ENCODE data around the gene LIMK1. TPM values are rescaled to one million over a fixed set of nuclear protein-coding genes. Genes with fewer than 3 reads are reported as not detected.

LIMK1 gene
- total and polyA plus RNA-seq, 2 of the 4 experiments (the other 2 are of a cell fraction), result 25.8 to 48.0 TPM

DNA sequence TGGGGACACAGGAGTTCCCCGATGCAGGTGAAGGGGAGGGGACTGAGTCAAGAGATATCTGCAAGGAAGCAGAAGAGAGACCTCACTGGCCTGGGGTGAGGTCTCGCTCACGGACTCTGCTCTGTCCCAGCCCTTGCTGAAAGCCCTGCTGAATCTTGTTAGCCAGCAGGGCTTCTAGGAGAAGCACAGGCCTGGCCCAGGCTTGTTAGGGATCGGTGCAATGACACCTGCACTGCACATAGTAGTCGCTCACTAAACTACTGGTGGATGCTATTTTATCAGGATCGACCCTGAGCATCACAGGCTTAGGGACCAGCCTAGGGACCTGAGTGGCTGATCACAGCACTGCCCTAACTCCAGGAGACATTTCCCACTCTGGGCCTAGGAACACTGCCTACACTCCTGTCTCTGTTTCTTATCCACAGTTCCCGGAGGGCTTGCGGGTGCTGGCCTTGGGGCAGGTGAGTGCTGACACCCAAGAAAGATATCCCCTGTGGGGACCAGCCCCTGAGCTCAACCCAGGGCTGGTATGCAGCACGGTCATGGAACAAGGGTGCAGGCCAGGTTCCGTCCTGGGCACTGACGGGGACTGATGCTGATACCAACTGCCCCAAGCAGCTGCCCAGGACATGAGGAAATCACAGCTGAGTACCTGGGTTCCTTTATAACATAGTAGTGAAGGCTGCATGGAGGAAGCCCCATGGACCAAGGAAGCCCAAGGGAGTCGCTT, 42.6 kb upstream of the LIMK1 start:
- Histone ChIP-seq H4K91ac (ENCODE audit: insufficient read depth, low read depth, low read length) (no peak overlapping the region), H3K4me2 (ENCODE audit: low read depth, low read length) (no peak overlapping the region), H3K56ac (ENCODE audit: extremely low read depth, insufficient read depth, low read length) (no peak overlapping the region), H3K4ac (ENCODE audit: low read depth, low read length) (no peak overlapping the region), H2BK20ac (ENCODE audit: low read depth, low read length) (no peak overlapping the region), H3K9me3 (ENCODE audit: control insufficient read depth, insufficient read depth, low read length) (no peaks in the 10 kb centered on the region), H2BK15ac (ENCODE audit: low read depth, low read length) (no peak overlapping the region), H3K27ac (ENCODE audit: insufficient read depth, low read length) (no peak overlapping the region), H2AK5ac (ENCODE audit: low read depth, low read length) (no peak overlapping the region), H3K4me1 (ENCODE audit: control insufficient read depth, insufficient read depth, low read length) (peaks cover 4% of the 10 kb centered on the region; the same call in 1 of the 2 replicates), H4K8ac (ENCODE audit: low read depth in 2 of 2, low read length in 2 of 2) (no peak overlapping the region), H2BK5ac (ENCODE audit: low read depth, low read length, poor library complexity, severe bottlenecking) (no peak overlapping the region), H3K4me3 (ENCODE audit: insufficient read depth, low read depth, low read length) (no peak overlapping the region), H4K5ac (ENCODE audit: low read depth, low read length) (no peak overlapping the region), H3K9ac (ENCODE audit: low read depth, low read length) (no peak overlapping the region), H3K18ac (ENCODE audit: low read depth, low read length) (no peak overlapping the region), H4K20me1 (ENCODE audit: insufficient read depth, low read length) (no peaks in the 10 kb centered on the region), H3K14ac (replicated peaks; ENCODE audit: low read depth, low read length) (no peak overlapping the region), H2BK120ac (ENCODE audit: low read depth, low read length) (no peak overlapping the region), H2AK9ac (replicated peaks; ENCODE audit: low read depth, low read length, poor library complexity) (no peak overlapping the region), H2AFZ (replicated peaks; ENCODE audit: low read length, poor library complexity) (no peak overlapping the region), H3K27me3 (ENCODE audit: control insufficient read depth, insufficient read depth, low read length) (no peaks in the 10 kb centered on the region), H3K79me1 (ENCODE audit: low read depth in 1 of 2, low read length in 2 of 2) (no peaks in the 10 kb centered on the region), H3K23ac (ENCODE audit: low read depth, low read length) (no peak overlapping the region), H3K36me3 (ENCODE audit: control insufficient read depth, insufficient read depth, low read length) (0 out of 2 replicates have a peak, but pooled peaks cover 2% of the 10 kb centered on the region), H3K9me1 (ENCODE audit: insufficient read depth, low read length) (no peaks in the 10 kb centered on the region)
- POLR2A ChIA-PET (ENCODE audit: unreplicated experiment), result no interaction called here
- dilution Hi-C loops (cut with HindIII; ENCODE audit: low sequenced_read_pairs, unreplicated experiment) (no loop called here), in situ Hi-C loops (cut with MboI; ENCODE audit: low sequenced_read_pairs) (no loop called here), intact Hi-C loops (cut with micrococcal nuclease) (no loop called here)
- BruUV-seq (replicated peaks), result no TSS peak
- WGBS, 2 experiments (ENCODE audit: extremely low coverage in 2 of 2, insufficient read length in 1 of 2), result 92% methylated on average over 6 of the region's 12 CpGs; no CpG with 5 or more reads in 1 of the 2 experiments
- TF ChIP-seq MAZ (IDR thresholded peaks at IDR 0.05; ENCODE audit: borderline replicate concordance, low read depth, low read length) (no peak), CHD1 (IDR thresholded peaks at IDR 0.05; ENCODE audit: low read depth, low read length) (no peak), RFX5 (IDR thresholded peaks at IDR 0.05; ENCODE audit: low read depth, low read length) (no peak), MXI1 (IDR thresholded peaks at IDR 0.05; ENCODE audit: borderline replicate concordance, low read depth, low read length) (no peak), ELK1 (IDR thresholded peaks at IDR 0.05; ENCODE audit: borderline replicate concordance, low read depth, low read length) (no peak), RAD21 (IDR thresholded peaks at IDR 0.05; ENCODE audit: low read length) (no peak), BHLHE40 (IDR thresholded peaks at IDR 0.05; ENCODE audit: low read depth, low read length) (no peak), CEBPB (IDR thresholded peaks at IDR 0.05; ENCODE audit: low read depth, low read length) (no peak), CTCF (conservative IDR thresholded peaks at IDR 0.05; ENCODE audit: low read depth, low read length) (no peak), MAFK (IDR thresholded peaks at IDR 0.05; ENCODE audit: low read depth, low read length) (no peak), RCOR1 (IDR thresholded peaks at IDR 0.05; ENCODE audit: insufficient replicate concordance, low read length) (no peak), FOS (IDR thresholded peaks at IDR 0.05; ENCODE audit: low read depth, low read length) (no peak), SMC3 (IDR thresholded peaks at IDR 0.05; ENCODE audit: low read depth, low read length) (no peak), POLR2A (IDR thresholded peaks at IDR 0.05; ENCODE audit: low read depth, low read length) (no peak)
- TF ChIP-seq, protein P1, sequence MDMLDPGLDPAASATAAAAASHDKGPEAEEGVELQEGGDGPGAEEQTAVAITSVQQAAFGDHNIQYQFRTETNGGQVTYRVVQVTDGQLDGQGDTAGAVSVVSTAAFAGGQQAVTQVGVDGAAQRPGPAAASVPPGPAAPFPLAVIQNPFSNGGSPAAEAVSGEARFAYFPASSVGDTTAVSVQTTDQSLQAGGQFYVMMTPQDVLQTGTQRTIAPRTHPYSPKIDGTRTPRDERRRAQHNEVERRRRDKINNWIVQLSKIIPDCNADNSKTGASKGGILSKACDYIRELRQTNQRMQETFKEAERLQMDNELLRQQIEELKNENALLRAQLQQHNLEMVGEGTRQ (IDR thresholded peaks at IDR 0.05; ENCODE audit: low read depth, low read length), result no peak
- DNase-seq (no peak), ATAC-seq (ENCODE audit: low read depth) (no peak)
- CTCF ChIA-PET, result no interaction called here

Data from IMR-90 (cell line).